K562 (cell line): ENCODE data around the gene SLC44A1. TPM values are rescaled to one million over a fixed set of nuclear protein-coding genes. Genes with fewer than 3 reads are reported as not detected.

ENCODE experiments used
- ARNT ChIP-seq, 2 experiments: fragments of 450-650 bp; IDR thresholded peaks; 2 replicates each; pipeline ENCODE4 v1.6.1; 2016; ENCODE audit warnings: mild to moderate bottlenecking in 1 of 2
- CEBPG ChIP-seq, 3 experiments: fragments of 200-800 bp in 1 of 3; sonication (Bioruptor generic) in 1 of 3; sonication (generic) in 1 of 3; formaldehyde crosslinking in 1 of 3; IDR thresholded peaks in 2 of 3; conservative IDR thresholded peaks in 1 of 3; 2 replicates each; pipeline versions ENCODE4 v1.6.1 to v1.8.0; 2016 to 2022; ENCODE audit warnings: missing compliant biosample characterization in 2 of 3, missing genetic modification characterization in 2 of 3, mild to moderate bottlenecking in 1 of 3, missing genetic modification reagents in 1 of 3
- ELF4 ChIP-seq: fragments of 450-650 bp; formaldehyde crosslinking; IDR thresholded peaks from 2 replicates; pipeline ENCODE4 v1.4.0; 2022; ENCODE audit warnings: missing genetic modification characterization
- FOSL1 ChIP-seq: fragments of 200-800 bp; sonication (Bioruptor generic); conservative IDR thresholded peaks from 2 replicates; pipeline ENCODE4 v1.6.1; 2016; ENCODE audit warnings: missing genetic modification characterization, missing compliant biosample characterization
- FOXJ2 ChIP-seq: fragments of 200-800 bp; sonication (Bioruptor generic); IDR thresholded peaks from 2 replicates; pipeline ENCODE4 v1.6.1; 2016; ENCODE audit warnings: missing genetic modification characterization, missing compliant biosample characterization
- KDM2B ChIP-seq: fragments of 250-450 bp; sonication (Bioruptor Pico); IDR thresholded peaks from 2 replicates; pipeline ENCODE4 v1.8.0; 2021; ENCODE audit warnings: mild to moderate bottlenecking, moderate library complexity
- KLF1 ChIP-seq: fragments of 450-650 bp; IDR thresholded peaks from 2 replicates; pipeline ENCODE4 v1.6.1; 2016; ENCODE audit warnings: missing genetic modification characterization, missing compliant biosample characterization
- RAD21 ChIP-seq, 2 experiments: fragments of 250-450 bp in 1 of 2; fragments of 450-650 bp in 1 of 2; sonication (Bioruptor Pico) in 1 of 2; formaldehyde crosslinking in 1 of 2; IDR thresholded peaks in 1 of 2; conservative IDR thresholded peaks in 1 of 2; 2 replicates each; pipeline versions ENCODE4 v1.4.0 to v1.8.0; 2020 to 2022; ENCODE audit warnings: mild to moderate bottlenecking in 2 of 2, moderate library complexity in 1 of 2
- SFPQ ChIP-seq: fragments of 200-400 bp; formaldehyde crosslinking; IDR thresholded peaks from 2 replicates; pipeline ENCODE4 v1.6.1; 2017; ENCODE audit warnings: mild to moderate bottlenecking, low read depth, low read length, moderate library complexity
- SMARCC2 ChIP-seq: fragments of 450-650 bp; IDR thresholded peaks from 2 replicates; pipeline ENCODE4 v1.6.1; 2017; ENCODE audit warnings: antibody characterized with exemption, moderate library complexity, mild to moderate bottlenecking, low read depth
- THAP7 ChIP-seq: fragments of 250-450 bp; sonication (Bioruptor Pico); IDR thresholded peaks from 2 replicates; pipeline ENCODE4 v1.5.0; 2021
- VEZF1 ChIP-seq: fragments of 200-800 bp; sonication (Bioruptor generic); IDR thresholded peaks from 2 replicates; pipeline ENCODE4 v1.6.1; 2017; ENCODE audit warnings: missing genetic modification characterization, missing compliant biosample characterization
- ZFX ChIP-seq: sonication (generic); formaldehyde crosslinking; IDR thresholded peaks from 2 replicates; pipeline ENCODE4 v1.8.0; 2022; ENCODE audit warnings: mild to moderate bottlenecking, missing genetic modification reagents, moderate library complexity
- ZNF165 ChIP-seq: fragments of 250-450 bp; sonication (Bioruptor Pico); IDR thresholded peaks from 2 replicates; pipeline ENCODE4 v1.4.0; 2020; ENCODE audit warnings: borderline replicate concordance
- ZNF263 ChIP-seq: sonication (generic); formaldehyde crosslinking; IDR thresholded peaks from 2 replicates; pipeline ENCODE4 v1.8.0; 2022; ENCODE audit warnings: mild to moderate bottlenecking, missing genetic modification reagents, borderline replicate concordance
- ZNF518B ChIP-seq: fragments of 250-450 bp; sonication (Bioruptor Pico); IDR thresholded peaks from 2 replicates; pipeline ENCODE4 v1.5.0; 2021; ENCODE audit warnings: mild to moderate bottlenecking, moderate library complexity
- polyA plus RNA-seq, 8 experiments: library from polyadenylated mRNA; depleted of rRNA in 4 of 8; stranded (reverse) in 5 of 8; unstranded in 3 of 8; fragments of >200 nt; fragmentation: Nextera tagmentation in 2 of 8; fragmentation: Illumina TruSeq in 1 of 8; extraction: Ambion mirVana in 2 of 8; extraction: Trizol in 1 of 8; gene quantifications; 2 replicates each; pipeline versions ENCODE4 v1.2.1 to v1.2.3, GENCODE V29; 2011 to 2014; ENCODE audit warnings: inconsistent platforms in 1 of 8, missing spikeins in 1 of 8
- total RNA-seq, 7 experiments: library from RNA; depleted of rRNA in 6 of 7; stranded (reverse); fragments of >200 nt in 6 of 7; fragmentation: Illumina TruSeq in 2 of 7; extraction: Trizol in 2 of 7; gene quantifications; 2 replicates each; pipeline versions ENCODE4 v1.2.1 to v1.2.3, GENCODE V29; 2011 to 2021; ENCODE audit warnings: low replicate concordance in 1 of 7

SLC44A1 gene
- total and polyA plus RNA-seq, 9 of the 15 experiments (the other 6 are each of a cell fraction or from before 2014, with no cell fraction given), result 0.11 to 0.59 (median 0.30) TPM

- TF ChIP-seq ZNF165 (CRISPR knock-in tag) (no peak), RAD21 (CRISPR knock-in tag; conservative IDR thresholded peaks at IDR 0.05 in 1 of 2, IDR thresholded peaks at IDR 0.05 in 1 of 2) (peak; percentile 27 to 40; a peak in 2 of 4 replicates), ZNF518B (CRISPR knock-in tag) (no peak), ZFX (no peak), THAP7 (CRISPR knock-in tag) (no peak), FOXJ2 (no peak), SMARCC2 (no peak), CEBPG (CRISPR knock-in tag; IDR thresholded peaks at IDR 0.05) (no peak), CEBPG (tag; conservative IDR thresholded peaks at IDR 0.05 in 1 of 2, IDR thresholded peaks at IDR 0.05 in 1 of 2) (0 out of 4 replicates have a peak, but pooled peaks of 1 of the 2 experiments have one; percentile 16), VEZF1 (peak; percentile 28; the same call in 1 of the 2 replicates), KLF1 (no peak), ARNT (IDR thresholded peaks at IDR 0.05) (no peak), SFPQ (no peak), ELF4 (CRISPR knock-in tag) (0 out of 2 replicates have a peak, but pooled peaks have one; percentile 38), FOSL1 (tag) (peak; percentile 37), KDM2B (no peak), ZNF263 (CRISPR knock-in tag) (no peak)
These were observed 111.3 kb downstream of the SLC44A1 start (continued) for GRCh38 chr9:105355781-105356180.
